Heart left ventricle (tissue), 13 donors: ENCODE measurements around the gene WDR47.

ENCODE experiments used
- POLR2A ChIP-seq, 2 donors: fragments of 450-650 bp; IDR thresholded peaks; one replicate each; pipeline ENCODE4 v1.6.1; 2017; ENCODE audit warnings: antibody characterized with exemption in 2 of 2, mild to moderate bottlenecking in 2 of 2, moderate library complexity in 2 of 2
- TF ChIP-seq, protein P1 (sequence below), 12 donors: fragments of 200-600 bp; sonication (generic) in 4 of 12; IDR thresholded peaks; one replicate each; pipeline versions ENCODE4 v1.5.0 to v1.8.0; 2018 to 2022; ENCODE audit warnings: antibody characterized with exemption in 12 of 12, mild to moderate bottlenecking in 5 of 12
- donor health status: ischemic (EF 13 %, LVEDD 7.1; RV severe dilation, severe dysfunction).
- donor health status: DM: no; HTN: yes; CAD: no.
- donor health status: DM: no; HTN: no; CAD: no.
- donor health status: ischemic (EF 25% LVEDD 6.9; RV normal size, moderate dysfunction).
- donor health status: ischemic (EF 25% LVEDD 5.7; RV mildly dilated, moderate dysfunction).
- donor health status: ischemic (EF 35%, LVEDD 5.7; RV mildly dilated, moderate dysfunction).
- donor health status: nonischemic (EF 11% LVEDD 7.7; RV severe dilation, severe dysfunction).
- donor health status: DM: yes; HTN: yes; CAD: no.
- donor health status: PGD.
- donor health status: ischemic (EF 29% LVEDD 5.4; RV normal size, mild dysfunction).
- donor health status: nonischemic (EF 23%, LVEDD 6.1; RV moderate dilation, normal function).

DNA sequence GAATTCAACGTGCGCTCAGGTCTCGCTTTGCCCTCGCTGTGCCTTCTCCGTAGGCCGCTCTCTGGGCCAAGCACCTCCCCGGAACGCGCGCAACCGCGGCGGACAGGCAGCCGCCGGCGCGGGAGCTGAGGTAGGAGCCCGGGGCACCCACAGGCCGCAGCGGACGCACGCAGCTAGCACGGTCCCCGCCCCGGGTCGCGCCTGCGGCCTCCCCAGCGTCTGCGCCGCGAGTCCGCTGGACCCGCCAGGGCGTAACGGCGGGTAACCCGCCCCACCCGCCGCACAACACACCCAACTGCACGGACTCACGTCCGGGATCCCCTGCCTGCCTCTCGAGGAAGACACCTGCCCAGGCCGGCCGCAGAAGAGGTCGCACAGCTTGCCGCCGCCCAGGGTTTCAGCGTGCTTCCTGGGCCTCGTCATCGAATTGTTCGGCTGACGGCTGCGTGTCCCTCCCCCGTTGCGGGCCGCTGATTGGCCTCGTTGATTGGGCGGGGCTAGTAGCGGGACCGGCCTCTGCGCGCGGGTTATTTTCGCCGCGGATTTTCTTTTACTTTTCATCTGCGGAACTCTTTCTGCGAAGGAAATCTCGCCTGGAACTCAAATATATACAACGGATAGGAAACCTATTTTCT, 78.7 kb downstream of the WDR47 start, which contains the start of gene CLCC1:
- TF ChIP-seq, protein P1, sequence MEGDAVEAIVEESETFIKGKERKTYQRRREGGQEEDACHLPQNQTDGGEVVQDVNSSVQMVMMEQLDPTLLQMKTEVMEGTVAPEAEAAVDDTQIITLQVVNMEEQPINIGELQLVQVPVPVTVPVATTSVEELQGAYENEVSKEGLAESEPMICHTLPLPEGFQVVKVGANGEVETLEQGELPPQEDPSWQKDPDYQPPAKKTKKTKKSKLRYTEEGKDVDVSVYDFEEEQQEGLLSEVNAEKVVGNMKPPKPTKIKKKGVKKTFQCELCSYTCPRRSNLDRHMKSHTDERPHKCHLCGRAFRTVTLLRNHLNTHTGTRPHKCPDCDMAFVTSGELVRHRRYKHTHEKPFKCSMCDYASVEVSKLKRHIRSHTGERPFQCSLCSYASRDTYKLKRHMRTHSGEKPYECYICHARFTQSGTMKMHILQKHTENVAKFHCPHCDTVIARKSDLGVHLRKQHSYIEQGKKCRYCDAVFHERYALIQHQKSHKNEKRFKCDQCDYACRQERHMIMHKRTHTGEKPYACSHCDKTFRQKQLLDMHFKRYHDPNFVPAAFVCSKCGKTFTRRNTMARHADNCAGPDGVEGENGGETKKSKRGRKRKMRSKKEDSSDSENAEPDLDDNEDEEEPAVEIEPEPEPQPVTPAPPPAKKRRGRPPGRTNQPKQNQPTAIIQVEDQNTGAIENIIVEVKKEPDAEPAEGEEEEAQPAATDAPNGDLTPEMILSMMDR (IDR thresholded peaks at IDR 0.05): peak in 1 of 12 donors; percentile 9
- peak in 1 of 2 donors; percentile 90 for TF ChIP-seq POLR2A (IDR thresholded peaks at IDR 0.05)
